ENCODE results near the gene AGTRAP.

DNA sequence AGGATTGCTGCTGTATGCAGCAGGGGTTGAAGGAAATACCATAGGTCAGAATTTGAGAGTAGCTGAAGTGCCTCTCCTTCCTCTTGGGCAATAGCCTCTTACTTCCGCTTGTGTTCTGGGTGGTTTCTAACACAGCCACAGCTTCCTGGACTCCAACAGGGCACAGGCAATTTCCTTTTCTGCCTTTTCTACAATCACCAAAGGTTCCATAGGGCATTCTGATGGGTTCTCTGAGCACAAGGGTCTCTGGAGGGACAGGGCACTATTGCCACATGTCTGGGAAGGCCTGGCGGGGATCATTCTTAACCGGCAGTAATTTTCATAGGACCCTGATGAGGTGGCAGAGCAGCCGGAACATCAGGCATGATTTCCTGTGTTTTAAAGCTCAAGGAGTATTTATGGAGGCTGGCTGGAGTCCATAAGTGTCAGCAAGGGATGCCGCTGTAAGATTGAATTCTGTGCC is 5.5 kb upstream of the AGTRAP start:
- TF ChIP-seq SP2 (IDR thresholded peaks at IDR 0.05; ENCODE audit: extremely low read depth, low read depth, low read length, poor library complexity, severe bottlenecking) = no peak
- TF ChIP-seq MXI1 (IDR thresholded peaks at IDR 0.05; ENCODE audit: low read depth, low read length) = no peak
- TF ChIP-seq, protein P1, sequence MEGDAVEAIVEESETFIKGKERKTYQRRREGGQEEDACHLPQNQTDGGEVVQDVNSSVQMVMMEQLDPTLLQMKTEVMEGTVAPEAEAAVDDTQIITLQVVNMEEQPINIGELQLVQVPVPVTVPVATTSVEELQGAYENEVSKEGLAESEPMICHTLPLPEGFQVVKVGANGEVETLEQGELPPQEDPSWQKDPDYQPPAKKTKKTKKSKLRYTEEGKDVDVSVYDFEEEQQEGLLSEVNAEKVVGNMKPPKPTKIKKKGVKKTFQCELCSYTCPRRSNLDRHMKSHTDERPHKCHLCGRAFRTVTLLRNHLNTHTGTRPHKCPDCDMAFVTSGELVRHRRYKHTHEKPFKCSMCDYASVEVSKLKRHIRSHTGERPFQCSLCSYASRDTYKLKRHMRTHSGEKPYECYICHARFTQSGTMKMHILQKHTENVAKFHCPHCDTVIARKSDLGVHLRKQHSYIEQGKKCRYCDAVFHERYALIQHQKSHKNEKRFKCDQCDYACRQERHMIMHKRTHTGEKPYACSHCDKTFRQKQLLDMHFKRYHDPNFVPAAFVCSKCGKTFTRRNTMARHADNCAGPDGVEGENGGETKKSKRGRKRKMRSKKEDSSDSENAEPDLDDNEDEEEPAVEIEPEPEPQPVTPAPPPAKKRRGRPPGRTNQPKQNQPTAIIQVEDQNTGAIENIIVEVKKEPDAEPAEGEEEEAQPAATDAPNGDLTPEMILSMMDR (IDR thresholded peaks at IDR 0.05 in 2 of 3, conservative IDR thresholded peaks at IDR 0.05 in 1 of 3; ENCODE audit: insufficient read depth in 2 of 3, low read depth in 1 of 3, low read length in 3 of 3) = no peak
- no peak for TF ChIP-seq TAF1 (IDR thresholded peaks at IDR 0.05; ENCODE audit: control insufficient read depth, extremely low read depth, insufficient read depth, low read length, severe bottlenecking)
- no peak for TF ChIP-seq NONO (IDR thresholded peaks at IDR 0.05; ENCODE audit: low read depth in 2 of 2, low read length in 1 of 2)
- TF ChIP-seq HNRNPL (IDR thresholded peaks at IDR 0.05; ENCODE audit: low read depth, low read length) = no peak
- no peak for TF ChIP-seq ILK (tag; IDR thresholded peaks at IDR 0.05; ENCODE audit: borderline replicate concordance, low read depth)
- TF ChIP-seq ZNF133 (CRISPR knock-in tag; IDR thresholded peaks at IDR 0.05) = no peak
